Activated CD4-positive, alpha-beta T cell treated with anti-CD3 and anti-CD28 coated beads for 36 hours (primary cell): ENCODE measurements around the gene PTK7. TPM values are rescaled to one million over a fixed set of nuclear protein-coding genes. Genes with fewer than 3 reads are reported as not detected.

Source experiments
- total RNA-seq, 2 experiments: library from RNA; stranded (reverse); gene quantifications; one replicate each; pipeline ENCODE4 v1.2.3, GENCODE V29; 2021

The PTK7 gene
- total RNA-seq, 2 experiments from 2014 or later, result 4.1 to 4.6 TPM

Other genes with a start within 250 kb of the PTK7 start
- 100 to 1,000 TPM; 124 to 152 TPM for gene RPL7L1, start 196.7 kb upstream of the PTK7 start, total RNA-seq
- gene PTCRA, start 160.3 kb upstream of the PTK7 start, total RNA-seq, result not detected
- 10 to 100 TPM; 33.0 to 34.3 TPM for gene CNPY3, start 146.8 kb upstream of the PTK7 start, total RNA-seq
- gene GNMT, start 115.6 kb upstream of the PTK7 start, total RNA-seq, result under 1 TPM in 1 of 2 experiments, not detected in 1; 0.50 TPM
- gene PEX6, start 97.1 kb upstream of the PTK7 start, total RNA-seq, result 10 to 100 TPM; 10.7 to 14.6 TPM
- 10 to 100 TPM; 51.0 to 57.3 TPM for gene PPP2R5D, start 91.7 kb upstream of the PTK7 start, total RNA-seq
- gene MEA1, start 62.4 kb upstream of the PTK7 start, total RNA-seq, result 100 to 1,000 TPM in 1 of 2 experiments, 10 to 100 TPM in 1; 93.4 to 129 TPM
- gene KLHDC3, start 62.1 kb upstream of the PTK7 start, total RNA-seq, result 10 to 100 TPM; 58.3 to 65.2 TPM
- 10 to 100 TPM; 45.8 to 48.1 TPM for gene RRP36, start 54.7 kb upstream of the PTK7 start, total RNA-seq
- 10 to 100 TPM; 16.3 to 18.0 TPM for gene CUL7, start 22.5 kb upstream of the PTK7 start, total RNA-seq
- gene MRPL2, start 16.9 kb upstream of the PTK7 start, total RNA-seq, result 100 to 1,000 TPM in 1 of 2 experiments, 10 to 100 TPM in 1; 93.9 to 110 TPM
- gene KLC4, start 16.7 kb upstream of the PTK7 start, total RNA-seq, result 10 to 100 TPM in 1 of 2 experiments, 1 to 10 TPM in 1; 10.0 to 10.1 TPM
- gene SRF, start 95.0 kb downstream of the PTK7 start, total RNA-seq, result 10 to 100 TPM; 37.6 to 38.5 TPM
- gene CUL9, start 105.9 kb downstream of the PTK7 start, total RNA-seq, result 10 to 100 TPM; 34.0 to 35.1 TPM
- 10 to 100 TPM; 58.5 to 80.3 TPM for gene DNPH1, start 153.2 kb downstream of the PTK7 start, total RNA-seq
- gene TTBK1, start 167.2 kb downstream of the PTK7 start, total RNA-seq, result under 1 TPM; 0.30 to 0.40 TPM
- gene SLC22A7, start 221.9 kb downstream of the PTK7 start, total RNA-seq, result not detected
- gene CRIP3, start 232.5 kb downstream of the PTK7 start, total RNA-seq, result 1 to 10 TPM; 1.6 to 1.8 TPM